NK-92 (cell line): ENCODE data around the gene SPDYE1.

Experiments used
- DNase-seq: peaks from one replicate; lab custom pipeline; 2025; ENCODE audit not compliant: unreplicated experiment; lab: John Stamatoyannopoulos, UW

The SPDYE1 gene

GRCh38 chr7:44043902-44044301 lies 46.2 kb downstream of the SPDYE1 start:
- no peak for DNase-seq

- DNase-seq, result peak; percentile 24
These were observed 46.9 kb downstream of the SPDYE1 start, which contains the start of gene DBNL for GRCh38 chr7:44044315-44045225. Gene DBNL (plus strand): TSS chr7:44044702. CDS start chr7:44044738, 36 bp downstream.

- DNase-seq, result no peak
These were observed 47.7 kb downstream of the SPDYE1 start for GRCh38 chr7:44045226-44046014.

- no peak for DNase-seq
These were observed 48.8 kb downstream of the SPDYE1 start for GRCh38 chr7:44046321-44047061.

- DNase-seq, result no peak
These were observed 50.5 kb downstream of the SPDYE1 start for GRCh38 chr7:44048031-44048795.

GRCh38 chr7:44050121-44050914 lies 52.6 kb downstream of the SPDYE1 start:
- no peak for DNase-seq

- no peak for DNase-seq
These were observed 53.3 kb downstream of the SPDYE1 start for GRCh38 chr7:44050915-44051560.

- no peak for DNase-seq
These were observed 54.0 kb downstream of the SPDYE1 start for GRCh38 chr7:44051611-44052220.

GRCh38 chr7:44052771-44053365 lies 55.2 kb downstream of the SPDYE1 start:
- DNase-seq, result no peak

- no peak for DNase-seq
These were observed 59.0 kb downstream of the SPDYE1 start for GRCh38 chr7:44056681-44057080.

- no peak for DNase-seq
These were observed 59.6 kb downstream of the SPDYE1 start for GRCh38 chr7:44057181-44057848.

GRCh38 chr7:44057849-44058758 lies 60.4 kb downstream of the SPDYE1 start:
- no peak for DNase-seq

GRCh38 chr7:44058759-44059218 lies 61.1 kb downstream of the SPDYE1 start:
- DNase-seq, result no peak

GRCh38 chr7:44059219-44060090 lies 61.8 kb downstream of the SPDYE1 start:
- no peak for DNase-seq
